ENCODE data around the gene SRMS.

DNA sequence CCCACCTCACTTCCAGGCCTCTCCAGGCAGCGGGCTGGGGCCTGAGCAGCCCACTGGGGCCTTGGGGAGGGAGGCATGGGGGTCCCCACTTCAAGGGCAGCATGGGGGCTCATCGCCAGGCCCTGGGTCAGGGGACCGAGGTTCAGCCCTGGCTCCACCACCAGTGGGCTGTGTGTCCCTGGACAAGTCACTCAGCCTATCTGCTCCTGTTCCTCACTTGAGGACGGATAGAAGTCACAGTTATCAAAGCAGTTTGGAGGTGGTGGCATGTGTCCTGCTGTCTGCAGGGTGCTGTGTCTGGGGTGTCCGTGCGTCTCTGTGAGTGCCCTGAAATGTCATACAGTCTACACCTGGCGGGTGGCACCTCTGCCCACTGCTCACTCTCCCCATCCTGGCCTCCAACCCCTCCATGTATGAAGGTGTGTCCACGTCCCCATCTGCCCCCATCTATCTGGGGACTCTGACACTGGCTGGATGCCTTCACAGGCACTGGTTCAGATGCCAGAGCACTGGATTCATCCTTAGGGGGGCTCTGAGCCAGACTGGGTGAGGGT lies 52.3 kb downstream of the SRMS start:
- TF ChIP-seq, protein P1, sequence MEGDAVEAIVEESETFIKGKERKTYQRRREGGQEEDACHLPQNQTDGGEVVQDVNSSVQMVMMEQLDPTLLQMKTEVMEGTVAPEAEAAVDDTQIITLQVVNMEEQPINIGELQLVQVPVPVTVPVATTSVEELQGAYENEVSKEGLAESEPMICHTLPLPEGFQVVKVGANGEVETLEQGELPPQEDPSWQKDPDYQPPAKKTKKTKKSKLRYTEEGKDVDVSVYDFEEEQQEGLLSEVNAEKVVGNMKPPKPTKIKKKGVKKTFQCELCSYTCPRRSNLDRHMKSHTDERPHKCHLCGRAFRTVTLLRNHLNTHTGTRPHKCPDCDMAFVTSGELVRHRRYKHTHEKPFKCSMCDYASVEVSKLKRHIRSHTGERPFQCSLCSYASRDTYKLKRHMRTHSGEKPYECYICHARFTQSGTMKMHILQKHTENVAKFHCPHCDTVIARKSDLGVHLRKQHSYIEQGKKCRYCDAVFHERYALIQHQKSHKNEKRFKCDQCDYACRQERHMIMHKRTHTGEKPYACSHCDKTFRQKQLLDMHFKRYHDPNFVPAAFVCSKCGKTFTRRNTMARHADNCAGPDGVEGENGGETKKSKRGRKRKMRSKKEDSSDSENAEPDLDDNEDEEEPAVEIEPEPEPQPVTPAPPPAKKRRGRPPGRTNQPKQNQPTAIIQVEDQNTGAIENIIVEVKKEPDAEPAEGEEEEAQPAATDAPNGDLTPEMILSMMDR (IDR thresholded peaks at IDR 0.05 in 8 of 11, conservative IDR thresholded peaks at IDR 0.05 in 3 of 11): no peak
- no peak for TF ChIP-seq POLR2AphosphoS5 (IDR thresholded peaks at IDR 0.05)

Data from spleen (tissue), 7 donors.